ENCODE results near the gene PTGER4.
"Not testable (repeated sequence)": the region's sequence is repeated elsewhere in the genome, so short reads cannot be mapped to it uniquely, and the experiment has no call there.

The PTGER4 gene

DNA sequence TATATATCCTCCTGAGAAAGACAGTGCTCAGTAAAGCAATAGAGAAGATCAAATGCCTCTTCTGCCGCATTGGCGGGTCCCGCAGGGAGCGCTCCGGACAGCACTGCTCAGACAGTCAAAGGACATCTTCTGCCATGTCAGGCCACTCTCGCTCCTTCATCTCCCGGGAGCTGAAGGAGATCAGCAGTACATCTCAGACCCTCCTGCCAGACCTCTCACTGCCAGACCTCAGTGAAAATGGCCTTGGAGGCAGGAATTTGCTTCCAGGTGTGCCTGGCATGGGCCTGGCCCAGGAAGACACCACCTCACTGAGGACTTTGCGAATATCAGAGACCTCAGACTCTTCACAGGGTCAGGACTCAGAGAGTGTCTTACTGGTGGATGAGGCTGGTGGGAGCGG lies 12.2 kb downstream of the PTGER4 start:
- no peak for DNase-seq

DNA sequence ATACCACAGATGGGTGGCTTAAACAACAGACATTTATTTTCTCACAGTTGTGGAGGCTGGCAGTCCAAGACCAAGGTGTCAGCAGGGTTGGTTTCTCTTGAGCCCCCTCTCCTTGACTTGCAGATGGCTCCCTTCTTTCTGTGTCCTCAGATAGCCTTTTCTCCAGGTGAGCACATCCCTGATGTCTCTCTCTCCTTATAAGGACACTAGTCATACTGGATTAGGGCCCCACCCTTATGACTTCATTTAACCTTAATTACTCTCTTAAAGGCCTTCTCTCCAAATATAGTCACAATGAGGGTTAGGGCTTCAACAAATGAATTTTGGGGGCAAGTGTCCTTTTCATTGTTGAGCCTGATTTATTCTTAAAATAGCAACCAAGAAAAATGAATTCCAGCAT lies 14.7 kb downstream of the PTGER4 start:
- DNase-seq: no peak

DNA sequence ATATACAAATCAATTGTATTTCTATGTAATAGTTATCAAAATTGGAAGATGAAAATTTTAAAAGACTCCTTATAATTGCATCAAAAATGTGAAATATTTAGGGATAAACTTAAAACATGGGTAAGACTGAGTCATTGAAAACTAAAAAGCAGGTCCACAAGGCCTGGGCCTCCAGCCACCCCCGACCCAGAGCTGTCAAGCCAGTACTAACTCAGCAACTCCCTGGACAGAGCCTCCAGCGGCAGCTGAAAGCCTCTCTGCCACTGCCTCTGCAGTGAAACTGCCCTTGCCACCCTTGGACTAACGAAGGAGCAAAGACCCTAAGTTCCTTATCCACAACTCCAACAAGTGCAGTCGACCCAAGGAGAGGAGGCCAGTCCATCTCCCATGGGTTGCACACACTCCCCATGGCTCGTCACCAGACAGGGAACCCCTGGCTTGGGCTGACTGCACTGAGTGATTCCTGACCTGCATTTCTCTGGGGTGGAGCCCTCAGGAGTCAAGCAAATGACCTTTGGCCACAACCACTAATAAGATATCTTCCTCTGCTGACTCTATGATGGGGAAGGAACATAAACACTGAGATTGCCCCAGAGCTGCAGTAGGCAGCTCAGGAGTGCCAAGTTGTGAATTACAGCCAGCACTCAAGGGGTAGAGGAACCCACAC lies 20.5 kb downstream of the PTGER4 start:
- DNase-seq: no peak

DNA sequence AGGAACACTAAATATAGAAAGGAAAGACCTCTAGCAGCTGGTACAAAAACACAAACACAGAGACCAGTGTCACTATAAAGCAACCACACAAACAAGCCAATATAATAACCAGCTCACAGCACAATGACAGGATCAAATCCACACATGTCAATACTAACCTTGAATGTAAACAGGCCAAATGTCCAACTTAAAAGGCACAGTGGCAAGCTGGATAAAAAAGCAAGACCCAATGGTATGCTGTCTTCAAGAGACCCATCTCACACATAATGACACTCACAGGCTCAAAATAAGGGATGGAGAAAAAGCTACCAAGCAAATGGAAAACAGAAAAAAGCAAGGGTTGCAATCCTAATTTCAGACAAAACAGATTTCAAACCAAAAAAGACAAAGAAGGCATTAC lies 22.3 kb downstream of the PTGER4 start:
- DNase-seq: not testable (repeated sequence)

DNA sequence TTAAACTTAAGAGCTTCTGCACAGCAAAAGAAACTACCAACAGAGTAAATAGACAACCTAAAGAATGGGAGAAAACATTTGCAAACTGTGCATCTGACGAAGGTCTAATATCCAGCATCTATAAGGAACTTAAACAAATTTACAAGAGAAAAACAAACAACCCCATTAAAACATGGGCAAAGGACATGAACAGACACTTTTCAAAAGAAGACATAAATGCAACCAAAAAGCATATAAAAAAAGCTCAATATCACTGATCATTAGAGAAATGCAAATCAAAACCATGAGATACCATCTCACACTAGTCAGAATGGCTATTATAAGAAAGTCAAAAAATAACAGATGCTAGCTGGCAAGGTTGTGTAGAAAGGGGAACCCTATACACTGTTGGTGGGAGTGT lies 25.8 kb downstream of the PTGER4 start:
- DNase-seq: not testable (repeated sequence)

DNA sequence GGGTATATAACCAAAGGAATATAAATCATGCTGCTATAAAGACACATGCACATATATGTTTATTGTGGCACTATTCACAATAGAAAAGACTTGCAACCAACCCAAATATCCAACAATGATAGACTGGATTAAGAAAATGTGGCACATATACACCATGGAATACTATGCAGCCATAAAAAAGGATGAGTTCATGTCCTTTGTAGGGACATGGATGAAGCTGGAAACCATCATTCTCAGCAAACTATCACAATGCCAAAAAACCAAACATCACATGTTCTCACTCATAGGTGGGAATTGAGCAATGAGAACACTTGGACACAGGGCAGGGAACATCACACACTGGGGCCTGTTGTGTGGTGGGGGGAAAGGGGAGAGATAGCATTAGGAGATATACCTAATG lies 30.9 kb downstream of the PTGER4 start:
- not testable (repeated sequence) for DNase-seq

DNA sequence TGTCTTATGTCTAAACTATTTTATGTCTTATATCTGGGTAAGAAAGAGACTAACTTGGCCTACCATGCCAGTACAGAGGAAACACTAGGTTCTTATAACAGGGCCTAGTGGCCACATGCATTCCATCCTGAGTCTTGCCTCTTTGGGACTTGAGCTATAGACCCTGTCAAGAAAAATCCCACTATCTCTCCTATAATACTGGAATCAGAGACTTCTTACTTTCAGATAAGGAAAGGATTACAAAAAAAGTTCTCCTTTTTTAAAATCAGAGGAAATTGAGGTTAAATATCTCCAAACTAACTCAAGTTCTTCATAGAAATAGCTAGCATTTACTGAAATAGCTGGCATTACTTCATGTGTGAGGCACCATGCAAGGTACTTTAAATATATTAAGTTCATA lies 34.3 kb downstream of the PTGER4 start:
- DNase-seq: no peak

DNA sequence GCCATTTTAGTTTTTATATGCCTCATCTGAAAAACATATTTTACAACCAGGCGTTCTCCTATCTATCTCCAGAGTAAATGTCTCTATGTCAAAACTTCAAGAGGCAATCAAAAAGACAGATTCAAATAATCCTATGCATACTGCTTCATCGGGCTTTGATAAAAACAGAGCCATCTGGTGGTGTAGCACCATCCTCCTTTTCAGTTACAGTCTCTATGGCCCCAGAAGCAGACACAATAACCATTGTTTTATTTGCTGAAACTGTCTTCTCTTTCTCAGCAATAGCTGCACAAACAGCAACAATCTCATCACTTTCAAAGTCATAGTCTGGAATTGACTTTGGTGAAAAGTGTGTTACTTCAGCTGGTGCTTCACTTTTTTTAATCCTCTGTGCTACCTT lies 36.3 kb downstream of the PTGER4 start:
- peak in 1 of 5 experiments; percentile 47 for DNase-seq

DNA sequence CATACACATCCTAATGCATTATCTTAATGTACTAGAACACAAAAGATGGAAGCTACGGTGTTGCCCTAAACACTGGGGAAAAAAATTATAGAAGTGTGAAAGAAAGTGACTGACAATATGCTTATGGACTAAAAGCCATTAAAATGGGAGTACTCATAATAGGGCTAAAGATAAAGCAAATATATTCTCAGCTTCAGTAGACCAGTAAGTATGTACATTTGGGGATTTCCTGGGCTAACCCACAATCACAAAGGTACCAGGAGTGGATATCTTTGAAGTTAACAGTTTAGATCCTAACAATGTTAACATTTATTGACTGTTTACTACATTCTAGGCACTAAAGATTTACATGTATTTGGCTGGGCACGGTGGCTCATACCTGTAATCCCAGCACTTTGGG lies 36.9 kb downstream of the PTGER4 start:
- no peak for DNase-seq

DNA sequence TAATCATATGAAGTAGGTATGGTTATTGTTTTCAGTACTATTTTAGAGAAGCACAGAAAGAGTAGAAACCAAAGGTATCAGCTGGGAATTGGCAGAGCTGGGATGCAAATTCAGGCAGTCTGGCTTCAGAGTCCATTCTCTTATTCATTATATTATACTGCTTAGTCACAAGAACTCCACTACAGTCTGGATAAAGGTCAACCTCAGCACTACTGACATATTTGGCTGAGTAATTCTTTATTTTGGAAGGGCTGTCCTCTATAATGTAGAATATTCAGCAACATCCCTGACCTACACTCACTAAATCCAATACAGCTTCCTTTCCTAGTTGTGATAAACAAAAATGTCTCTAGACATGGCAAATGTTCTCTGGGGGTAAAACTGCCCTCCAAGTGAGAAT lies 37.6 kb downstream of the PTGER4 start:
- no peak for DNase-seq

DNA sequence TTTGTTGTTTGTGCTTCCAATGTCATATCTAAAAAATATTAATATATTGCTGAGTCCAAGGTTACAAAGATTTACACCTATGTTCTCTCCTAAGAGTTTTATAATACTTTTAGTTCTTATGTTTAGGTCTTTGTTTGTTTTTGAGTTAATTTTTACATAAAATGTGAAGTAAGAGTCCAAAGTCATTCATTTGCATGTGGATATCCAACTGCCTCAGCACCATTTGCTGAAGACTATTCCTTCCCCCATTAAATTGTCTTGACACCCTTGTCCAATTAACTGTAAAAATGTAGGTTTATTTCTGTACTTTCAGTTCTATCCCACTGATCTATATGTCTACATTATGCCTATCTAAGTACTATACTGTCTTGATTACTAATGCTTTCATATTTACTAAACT lies 40.4 kb downstream of the PTGER4 start:
- no peak for DNase-seq

DNA sequence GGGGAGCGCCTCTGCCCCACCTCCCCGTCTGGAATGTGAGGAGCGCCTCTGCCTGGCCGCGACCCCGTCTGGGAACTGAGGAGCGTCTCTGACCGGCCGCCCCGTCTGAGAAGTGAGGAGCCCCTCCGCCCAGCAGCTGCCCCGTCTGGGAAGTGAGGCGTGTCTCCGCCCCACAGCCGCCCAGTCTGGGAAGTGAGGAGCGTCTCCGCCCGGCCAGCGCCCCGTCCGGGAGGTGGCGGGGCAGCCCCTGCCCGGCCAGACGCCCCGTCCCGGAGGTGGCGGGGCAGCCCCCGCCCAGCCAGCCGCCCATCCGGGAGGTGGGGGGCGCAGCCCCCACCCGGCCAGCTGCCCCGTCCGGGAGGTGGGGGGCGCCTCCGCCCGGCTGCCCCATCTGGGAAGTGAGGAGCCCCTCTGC lies 42.8 kb downstream of the PTGER4 start:
- not testable (repeated sequence) for DNase-seq

DNA sequence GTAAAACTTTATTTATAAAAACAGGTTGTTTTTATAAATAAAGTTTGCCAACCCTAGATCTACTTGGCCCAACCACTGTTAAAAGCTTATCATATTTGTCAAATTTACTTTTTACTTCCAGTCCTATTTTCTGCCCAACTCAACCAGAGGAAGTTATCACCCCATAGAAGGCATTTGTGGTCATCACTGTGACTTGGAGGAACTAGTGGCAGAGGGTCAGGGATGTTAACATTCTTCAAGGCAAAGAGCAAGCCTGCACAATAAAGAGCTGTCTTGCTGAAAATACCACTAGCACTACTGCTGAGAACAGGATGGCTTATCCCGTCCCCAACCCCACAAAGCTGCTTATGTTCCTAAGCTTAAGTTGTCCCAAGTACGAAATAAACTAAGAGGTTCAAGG lies 53.7 kb downstream of the PTGER4 start:
- no peak for DNase-seq

DNA sequence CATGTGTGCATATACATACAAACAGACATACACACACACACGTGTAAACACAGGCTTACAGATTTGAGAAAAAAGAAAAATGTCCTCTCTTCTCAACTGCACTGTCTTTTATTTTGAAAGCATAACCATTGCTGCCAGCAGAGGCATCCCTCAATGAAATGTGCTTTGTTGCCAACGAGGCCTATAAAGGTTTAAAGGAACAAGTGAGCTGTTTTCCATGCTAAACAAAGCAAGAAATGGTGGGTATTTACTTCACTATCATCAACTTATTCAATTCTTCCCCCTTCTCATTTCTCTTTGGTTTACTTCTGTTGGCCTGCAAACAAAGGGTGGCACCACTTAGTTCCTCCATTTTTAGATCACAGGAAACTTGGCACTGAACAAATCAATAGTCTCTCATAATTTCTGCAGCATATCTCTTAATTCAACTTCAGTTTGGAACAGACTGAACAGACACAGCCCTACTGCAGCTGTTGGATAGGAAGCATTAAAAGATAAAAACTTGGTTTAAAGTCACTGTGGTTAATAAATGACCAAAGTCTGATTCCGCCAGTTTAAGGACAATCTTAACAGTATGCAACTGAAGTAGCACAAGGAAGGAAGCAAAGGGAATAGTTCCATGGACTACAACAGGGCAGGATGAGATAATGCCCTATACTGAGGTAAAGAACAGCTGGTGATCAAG lies 54.3 kb downstream of the PTGER4 start:
- DNase-seq: no peak

DNA sequence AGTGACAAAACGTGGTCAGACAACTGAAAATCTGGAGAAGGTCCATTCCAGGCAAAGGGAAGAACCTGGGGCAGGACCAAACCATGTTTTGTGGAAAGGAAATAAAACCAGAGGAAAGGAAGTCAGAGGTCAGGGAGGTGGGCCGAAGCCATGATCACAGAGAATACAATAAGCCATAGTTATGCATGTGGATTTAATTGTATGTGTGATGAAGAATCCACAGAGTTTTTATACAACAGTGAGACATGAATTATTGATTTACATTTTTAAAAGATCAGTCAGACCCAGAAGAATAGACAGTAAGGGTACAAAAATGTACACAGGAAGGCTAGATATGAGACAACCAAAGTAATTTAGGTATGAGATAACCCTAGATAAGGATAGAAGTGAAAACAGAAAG lies 55.3 kb downstream of the PTGER4 start:
- DNase-seq: peak in 1 of 5 experiments; percentile 77

DNA sequence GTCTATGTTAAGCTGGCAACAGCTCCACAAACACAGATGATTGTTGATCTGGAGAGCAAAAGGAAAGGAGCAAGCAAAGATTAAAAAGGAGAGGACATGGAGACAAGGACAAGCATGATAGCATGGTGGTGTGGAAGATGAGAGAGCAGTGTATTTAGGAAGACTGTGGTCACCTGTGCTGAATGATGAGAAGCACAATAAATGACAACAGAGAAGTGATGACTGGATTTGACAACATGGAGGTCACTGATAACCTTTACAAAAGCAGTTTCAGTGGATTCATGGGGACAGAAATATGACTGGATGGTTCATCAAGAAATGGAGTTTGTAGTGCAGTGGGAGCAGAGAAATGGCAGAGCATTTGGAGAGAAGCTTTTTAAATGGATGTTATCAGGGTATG lies 55.9 kb downstream of the PTGER4 start:
- peak in 1 of 5 experiments; percentile 22 for DNase-seq

DNA sequence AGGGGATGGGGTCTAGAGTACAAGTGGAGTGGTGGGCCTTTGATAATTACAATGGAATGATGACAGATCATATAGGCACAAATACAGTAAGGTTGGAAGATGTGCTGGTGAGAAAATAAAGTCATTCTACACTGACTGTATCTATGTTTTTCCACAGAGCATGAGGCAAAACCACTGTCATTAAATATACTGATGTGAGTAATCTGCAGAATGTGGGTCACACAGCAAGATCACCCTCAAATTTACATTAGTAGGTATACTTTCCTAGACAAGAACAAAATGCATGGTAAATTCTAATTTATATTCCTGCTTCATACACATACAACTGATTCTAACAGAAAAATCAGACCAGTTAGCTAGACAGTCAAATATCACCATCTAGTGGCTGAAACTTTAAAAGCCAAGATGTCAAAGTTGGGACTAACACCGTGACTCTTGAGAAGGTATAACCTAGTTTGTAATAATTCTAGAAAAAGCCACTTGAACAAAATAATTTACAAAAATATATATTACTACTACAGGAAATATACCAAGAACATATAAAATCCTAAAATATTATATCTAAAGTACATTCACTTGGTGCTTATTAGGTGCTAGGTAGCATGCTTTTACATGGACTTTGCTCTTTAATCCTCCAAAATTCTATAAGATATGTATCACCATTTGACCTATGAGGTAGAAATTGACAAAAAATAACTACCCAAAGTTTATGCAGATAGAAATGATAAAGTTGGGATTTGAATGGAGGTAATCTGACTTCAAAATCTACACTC lies 56.6 kb downstream of the PTGER4 start:
- peak in 2 of 5 experiments; percentile 17 to 75 for DNase-seq

DNA sequence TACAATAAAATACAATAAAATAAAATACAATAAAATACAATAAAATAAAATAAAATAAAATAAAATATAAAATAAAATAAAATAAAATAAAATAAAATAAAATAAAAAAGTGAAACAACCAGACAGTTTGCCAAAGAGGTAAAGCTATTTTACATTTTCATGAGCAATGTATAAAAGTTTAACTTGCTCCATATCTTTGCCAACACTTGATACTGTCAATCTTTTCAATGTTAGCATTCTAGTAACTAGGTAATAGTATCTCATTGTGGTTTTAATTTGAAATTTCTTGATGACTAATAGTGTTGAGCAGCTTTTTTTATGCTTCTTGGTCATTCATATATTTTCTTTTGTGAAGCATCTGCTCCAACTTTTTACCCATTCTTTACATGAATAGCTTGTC lies 58.8 kb downstream of the PTGER4 start:
- no peak for DNase-seq

All from T-helper 2 cell (primary cell).